GM18861 (cell line): ENCODE results near the gene TSGA10.
"Not testable (repeated sequence)": the region's sequence is repeated elsewhere in the genome, so short reads cannot be mapped to it uniquely, and the experiment has no call there.

ENCODE experiments used
- ATAC-seq: cut with Tn5 transposase; IDR thresholded peaks from one replicate; pipeline ENCODE4 v1.9.1; 2021; ENCODE audit not compliant: unreplicated experiment

TSGA10 gene, protein sequence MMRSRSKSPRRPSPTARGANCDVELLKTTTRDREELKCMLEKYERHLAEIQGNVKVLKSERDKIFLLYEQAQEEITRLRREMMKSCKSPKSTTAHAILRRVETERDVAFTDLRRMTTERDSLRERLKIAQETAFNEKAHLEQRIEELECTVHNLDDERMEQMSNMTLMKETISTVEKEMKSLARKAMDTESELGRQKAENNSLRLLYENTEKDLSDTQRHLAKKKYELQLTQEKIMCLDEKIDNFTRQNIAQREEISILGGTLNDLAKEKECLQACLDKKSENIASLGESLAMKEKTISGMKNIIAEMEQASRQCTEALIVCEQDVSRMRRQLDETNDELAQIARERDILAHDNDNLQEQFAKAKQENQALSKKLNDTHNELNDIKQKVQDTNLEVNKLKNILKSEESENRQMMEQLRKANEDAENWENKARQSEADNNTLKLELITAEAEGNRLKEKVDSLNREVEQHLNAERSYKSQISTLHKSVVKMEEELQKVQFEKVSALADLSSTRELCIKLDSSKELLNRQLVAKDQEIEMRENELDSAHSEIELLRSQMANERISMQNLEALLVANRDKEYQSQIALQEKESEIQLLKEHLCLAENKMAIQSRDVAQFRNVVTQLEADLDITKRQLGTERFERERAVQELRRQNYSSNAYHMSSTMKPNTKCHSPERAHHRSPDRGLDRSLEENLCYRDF

GRCh38 chr2:99154643-99155536 lies at the start of gene TSGA10, which contains the start of gene LIPT1:
TSS of gene TSGA10 (minus strand) at chr2:99154942. CDS start at chr2:99109439, 45,503 bp downstream.
TSS of gene LIPT1 (plus strand) at chr2:99154967. CDS start at chr2:99161958, 6,991 bp downstream.
- peak; percentile 87 for ATAC-seq

- ATAC-seq: no peak
These were observed 47.4 kb upstream of the TSGA10 start for GRCh38 chr2:99201959-99202678.

GRCh38 chr2:99200076-99200800 lies 45.5 kb upstream of the TSGA10 start:
- ATAC-seq: no peak

DNA sequence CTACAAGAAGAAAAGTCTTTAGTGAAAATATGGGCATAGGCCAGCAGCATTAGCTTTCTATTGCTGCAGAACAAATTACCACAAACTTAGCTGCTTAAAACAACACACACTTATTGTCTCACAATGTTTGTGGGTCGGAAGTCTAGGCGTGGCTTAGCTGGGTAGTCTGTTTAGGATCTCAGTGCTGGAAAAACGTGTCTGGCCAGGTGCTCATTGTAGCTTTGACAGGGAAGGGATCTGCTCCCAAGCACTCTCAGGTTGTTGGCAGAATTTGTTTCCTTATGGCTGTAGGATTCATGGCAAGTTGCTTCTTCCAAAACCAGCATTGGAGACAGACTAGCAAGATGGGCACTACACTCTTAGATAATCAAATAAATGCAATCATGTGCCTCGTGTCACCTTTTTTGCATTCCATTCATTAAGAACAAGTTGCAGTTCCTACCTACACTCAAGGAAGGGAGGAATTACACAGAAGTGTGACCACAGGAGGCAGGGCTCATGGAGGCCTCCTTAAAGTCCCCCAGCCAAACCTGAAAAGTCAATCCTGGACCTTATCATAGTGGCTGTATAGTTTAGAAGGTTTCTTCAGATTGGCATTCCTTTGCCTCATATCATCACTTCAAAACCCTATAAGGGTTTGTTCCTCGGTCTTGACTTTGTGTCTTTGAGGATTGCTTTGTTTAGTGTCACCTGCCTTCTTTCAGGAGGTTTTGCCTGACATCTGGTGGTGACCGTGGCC lies 43.5 kb upstream of the TSGA10 start:
- no peak for ATAC-seq

GRCh38 chr2:99192364-99192763 lies 37.6 kb upstream of the TSGA10 start:
- not testable (repeated sequence) for ATAC-seq

DNA sequence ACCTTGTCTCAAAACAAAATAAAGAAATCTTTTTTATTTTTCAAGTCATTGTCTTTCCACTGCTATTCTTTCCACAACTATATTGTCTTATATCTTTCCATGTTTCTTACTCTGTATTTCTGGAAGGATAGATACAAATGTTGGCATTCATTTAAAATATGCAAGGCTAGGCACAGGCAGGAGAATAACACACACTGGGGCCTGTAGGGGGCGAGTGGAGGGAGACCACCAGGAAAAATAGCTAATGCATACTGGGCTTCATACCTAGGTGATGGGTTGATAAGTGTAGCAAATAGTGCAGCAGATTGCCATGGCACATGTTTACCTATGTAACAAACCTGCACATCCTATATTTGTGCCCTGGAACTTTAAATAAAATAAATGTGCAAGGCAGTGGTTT lies 35.8 kb upstream of the TSGA10 start:
- no peak for ATAC-seq

GRCh38 chr2:99188357-99188756 lies 33.6 kb upstream of the TSGA10 start:
- no peak for ATAC-seq

DNA sequence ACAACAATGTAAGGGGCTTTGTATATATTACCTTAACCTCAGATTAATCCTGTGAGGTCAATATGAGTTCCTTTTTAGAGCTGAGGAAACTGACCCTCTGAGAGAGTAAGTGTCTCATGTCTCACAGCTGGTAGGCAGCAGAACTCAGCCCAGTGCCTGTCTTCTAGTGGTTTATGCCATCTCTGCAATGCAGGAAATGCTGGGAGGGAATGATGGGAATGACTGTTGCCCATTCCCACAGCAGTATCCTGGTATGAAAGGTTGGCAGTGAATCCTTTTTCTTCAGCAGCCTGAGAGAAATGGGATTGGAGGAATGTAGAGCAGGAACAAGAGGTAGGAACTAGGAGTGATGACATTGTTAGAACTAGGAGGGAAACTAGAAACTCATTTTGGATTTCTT lies 32.3 kb upstream of the TSGA10 start:
- no peak for ATAC-seq

DNA sequence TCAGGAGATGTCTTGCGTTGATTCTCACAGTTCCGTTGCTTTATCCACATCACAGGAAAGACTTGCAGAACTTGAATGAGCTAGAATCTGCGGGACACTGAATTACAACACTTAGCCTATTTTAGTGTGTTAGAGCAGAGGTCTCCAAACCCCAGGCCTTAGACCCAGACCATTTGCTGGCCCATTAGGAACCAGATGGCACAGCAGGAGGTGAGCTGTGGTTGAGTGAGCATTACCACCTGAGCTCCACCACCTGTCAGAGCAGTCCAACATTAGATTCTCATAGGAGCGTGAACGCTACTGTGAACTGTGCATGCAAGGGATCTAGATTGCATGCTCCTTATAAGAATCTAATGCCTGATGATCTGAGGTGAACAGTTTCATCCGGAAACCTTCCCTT lies 30.1 kb upstream of the TSGA10 start:
- ATAC-seq: no peak

DNA sequence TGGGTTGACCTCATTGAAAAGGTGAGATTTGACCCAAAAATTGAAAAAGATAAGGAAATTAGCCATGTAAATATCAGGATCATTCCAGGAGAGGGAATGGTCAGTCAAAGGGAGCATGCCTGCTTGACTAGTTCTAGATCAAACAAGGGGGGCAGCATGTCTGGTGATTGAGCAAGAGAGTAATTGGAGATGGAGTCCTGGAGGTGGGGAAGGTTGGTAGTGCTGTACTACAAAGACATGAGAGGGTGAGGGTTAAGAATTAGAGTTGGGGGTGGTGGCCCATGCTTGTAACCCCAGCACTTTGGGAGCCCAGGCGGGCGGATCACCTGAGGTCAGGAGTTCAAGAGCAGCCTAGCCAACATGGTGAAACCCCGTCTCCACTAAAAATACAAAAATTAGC lies 28.3 kb upstream of the TSGA10 start:
- ATAC-seq: no peak

DNA sequence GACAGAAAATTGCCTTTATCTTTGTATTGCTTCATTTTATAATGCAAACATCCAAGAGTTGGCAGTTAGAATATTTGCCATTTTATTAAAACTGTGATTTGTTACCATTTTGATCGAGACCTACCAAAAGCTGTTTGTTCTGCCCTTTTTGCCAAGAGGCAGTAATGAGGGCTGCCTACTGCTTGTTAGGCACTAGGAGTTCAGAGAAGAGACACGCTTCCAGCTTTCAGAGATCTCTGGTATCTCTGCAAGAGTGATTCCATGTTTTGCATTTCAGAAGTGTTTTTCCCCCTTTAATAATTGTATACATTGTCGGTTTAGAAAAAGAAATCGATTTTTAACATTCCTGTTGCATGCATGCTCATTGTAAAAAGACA lies 26.9 kb upstream of the TSGA10 start:
- ATAC-seq: no peak

DNA sequence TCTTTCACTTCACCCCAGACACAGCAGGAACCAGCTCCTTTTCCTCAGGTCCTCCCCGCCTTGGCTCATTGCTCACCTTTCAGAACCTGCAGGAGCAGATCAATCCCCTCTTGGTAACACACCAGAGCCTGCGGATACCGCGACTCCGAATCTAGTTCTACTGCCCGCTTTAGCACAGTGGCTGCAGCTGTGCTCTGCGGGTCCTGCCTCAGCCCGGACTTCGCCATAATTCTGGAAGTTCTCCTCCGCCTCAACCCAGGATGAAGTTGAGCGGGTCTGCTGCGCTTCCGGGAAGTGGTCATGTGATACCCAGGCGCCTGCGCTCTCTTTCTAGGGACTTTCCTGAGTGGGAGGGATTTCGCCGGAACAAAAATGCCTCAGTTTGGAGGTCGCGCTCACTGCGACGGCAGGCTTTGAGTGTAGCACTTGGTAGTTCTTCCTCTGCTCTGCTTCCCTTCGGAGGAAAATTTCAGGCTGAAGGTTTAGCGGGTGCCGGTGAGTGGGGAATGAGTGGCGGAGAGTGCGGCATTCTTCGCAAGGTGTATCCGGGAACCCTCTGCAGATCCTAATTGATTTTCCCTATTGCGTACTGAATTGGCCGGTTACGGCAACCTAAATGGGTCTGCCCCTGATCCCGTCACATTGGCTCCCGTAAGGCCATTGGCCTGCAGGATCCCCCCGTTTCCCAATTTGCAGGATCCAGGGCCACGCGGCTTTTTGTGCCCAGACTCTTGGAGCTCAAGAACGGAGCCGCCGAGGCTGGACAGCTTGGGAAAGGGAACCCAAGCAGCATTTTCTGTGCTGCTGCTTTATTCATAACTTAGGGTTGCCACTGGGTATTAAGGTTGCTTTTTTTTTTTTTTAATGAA lies 26.2 kb upstream of the TSGA10 start, which contains the start of the genes MITD1 and MRPL30:
Gene MITD1 (minus strand): TSS at position 304 of the 869 bp plus-strand sequence. CDS start 77 bp downstream, at position 227.
Gene MRPL30 (plus strand): TSS at position 430 of the 869 bp plus-strand sequence. CDS start 5,020 bp downstream, outside the sequence.
- peak; percentile 85 for ATAC-seq

GRCh38 chr2:99171377-99172140 lies 16.8 kb upstream of the TSGA10 start:
- no peak for ATAC-seq

- no peak for ATAC-seq
These were observed 14.8 kb upstream of the TSGA10 start for GRCh38 chr2:99169534-99169933.

GRCh38 chr2:99166218-99166617 lies 11.5 kb upstream of the TSGA10 start:
- no peak for ATAC-seq

- no peak for ATAC-seq
These were observed 4.9 kb upstream of the TSGA10 start for GRCh38 chr2:99159594-99159993.

GRCh38 chr2:99158599-99158998 lies 3.9 kb upstream of the TSGA10 start:
- ATAC-seq: no peak
